ENCODE results near the gene PLEKHM1. TPM values are rescaled to one million over a fixed set of nuclear protein-coding genes. Genes with fewer than 3 reads are reported as not detected.
"Not testable (repeated sequence)": the region's sequence is repeated elsewhere in the genome, so short reads cannot be mapped to it uniquely, and the experiment has no call there.

Gene PLEKHM1
- total RNA-seq, 1 donor from 2014 or later = 41.7 TPM

DNA sequence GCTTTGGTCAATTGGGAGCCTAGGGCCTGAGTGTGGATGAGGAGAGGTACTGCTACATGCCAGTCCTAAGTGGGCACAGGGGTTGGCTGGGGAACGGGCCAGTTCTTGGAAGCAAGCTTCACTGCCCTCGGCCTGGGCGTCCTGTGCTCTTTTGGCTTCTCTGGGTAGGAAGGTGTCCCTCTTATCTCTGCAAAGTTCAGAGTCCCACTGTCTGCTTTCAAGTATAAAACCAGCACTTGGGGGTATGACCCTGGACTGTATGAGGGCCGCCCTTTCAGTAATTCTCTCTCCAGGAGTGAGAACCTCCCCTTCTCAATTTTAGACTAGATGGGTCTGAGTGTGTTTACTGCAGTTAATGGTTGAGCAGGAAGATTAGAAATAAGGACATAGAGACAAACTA is 1.6 kb upstream of the PLEKHM1 start:
- H3K9me3 Mint-ChIP-seq (ENCODE audit: unreplicated experiment); H3K4me3 Mint-ChIP-seq (ENCODE audit: unreplicated experiment): not testable (repeated sequence)

DNA sequence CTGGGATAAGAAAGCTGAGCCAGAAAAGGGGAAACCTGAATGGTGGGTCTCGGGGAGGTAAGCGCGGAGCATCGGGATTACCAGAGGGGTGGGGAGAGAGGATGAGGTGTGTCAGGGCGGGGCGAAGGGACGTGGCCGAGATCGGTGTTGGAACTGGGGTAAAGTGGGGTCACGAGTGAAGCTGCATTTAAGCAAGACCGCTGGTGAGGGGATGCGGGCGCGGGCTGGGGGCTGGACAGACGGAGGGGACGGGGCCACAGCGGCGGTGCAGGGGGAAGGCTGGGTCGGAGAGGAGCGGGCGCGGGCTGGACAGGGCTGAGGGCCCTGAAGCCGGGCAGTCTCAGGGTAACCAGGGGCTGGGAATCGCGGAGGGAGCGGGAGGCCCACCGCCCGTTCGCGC is 323 bp downstream of the PLEKHM1 start:
- not testable (repeated sequence) for H3K9me3 Mint-ChIP-seq (ENCODE audit: unreplicated experiment); DNase-seq (ENCODE audit: extremely low spot score, unreplicated experiment); H3K36me3 Mint-ChIP-seq (ENCODE audit: unreplicated experiment); H3K27me3 Mint-ChIP-seq (ENCODE audit: unreplicated experiment)
- Mint-ChIP-seq H3K4me3 (ENCODE audit: unreplicated experiment) (peak overlapping the region; percentile 84), H3K4me1 (ENCODE audit: unreplicated experiment) (peaks cover 28% of the 10 kb centered on the region), H3K27ac (ENCODE audit: unreplicated experiment) (peak overlapping the region; percentile 80)

More for the DNA sequence above, 1.6 kb upstream of the PLEKHM1 start:
- H3K27ac Mint-ChIP-seq (ENCODE audit: unreplicated experiment); H3K36me3 Mint-ChIP-seq (ENCODE audit: unreplicated experiment); H3K27me3 Mint-ChIP-seq (ENCODE audit: unreplicated experiment); DNase-seq (ENCODE audit: extremely low spot score, unreplicated experiment): not testable (repeated sequence)
- peaks cover 28% of the 10 kb centered on the region for H3K4me1 Mint-ChIP-seq (ENCODE audit: unreplicated experiment)

DNA sequence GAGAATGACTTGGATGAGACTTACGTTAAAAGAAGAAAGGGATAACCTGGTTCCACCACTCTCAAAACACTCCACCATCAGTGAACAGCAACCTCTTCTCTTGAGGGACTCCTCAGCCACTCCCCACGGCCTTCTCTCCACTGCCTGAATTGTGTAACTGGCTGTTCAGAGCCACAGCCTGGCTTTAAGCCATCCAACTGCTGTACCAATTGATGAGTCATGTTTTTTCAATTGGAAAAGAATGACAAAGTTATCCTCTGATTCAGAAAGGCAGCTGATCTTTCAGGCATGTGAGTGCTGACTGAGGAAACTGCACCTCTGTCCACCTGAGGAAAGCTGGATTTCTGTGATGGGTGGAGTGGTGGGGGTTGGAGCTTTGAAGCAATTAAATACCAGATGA is 2.8 kb downstream of the PLEKHM1 start:
- H3K27me3 Mint-ChIP-seq (ENCODE audit: unreplicated experiment); DNase-seq (ENCODE audit: extremely low spot score, unreplicated experiment); H3K36me3 Mint-ChIP-seq (ENCODE audit: unreplicated experiment); H3K9me3 Mint-ChIP-seq (ENCODE audit: unreplicated experiment): not testable (repeated sequence)
- Mint-ChIP-seq H3K4me3 (ENCODE audit: unreplicated experiment) (peak overlapping the region; percentile 67), H3K27ac (ENCODE audit: unreplicated experiment) (peak overlapping the region; percentile 99), H3K4me1 (ENCODE audit: unreplicated experiment) (peaks cover 33% of the 10 kb centered on the region)

DNA sequence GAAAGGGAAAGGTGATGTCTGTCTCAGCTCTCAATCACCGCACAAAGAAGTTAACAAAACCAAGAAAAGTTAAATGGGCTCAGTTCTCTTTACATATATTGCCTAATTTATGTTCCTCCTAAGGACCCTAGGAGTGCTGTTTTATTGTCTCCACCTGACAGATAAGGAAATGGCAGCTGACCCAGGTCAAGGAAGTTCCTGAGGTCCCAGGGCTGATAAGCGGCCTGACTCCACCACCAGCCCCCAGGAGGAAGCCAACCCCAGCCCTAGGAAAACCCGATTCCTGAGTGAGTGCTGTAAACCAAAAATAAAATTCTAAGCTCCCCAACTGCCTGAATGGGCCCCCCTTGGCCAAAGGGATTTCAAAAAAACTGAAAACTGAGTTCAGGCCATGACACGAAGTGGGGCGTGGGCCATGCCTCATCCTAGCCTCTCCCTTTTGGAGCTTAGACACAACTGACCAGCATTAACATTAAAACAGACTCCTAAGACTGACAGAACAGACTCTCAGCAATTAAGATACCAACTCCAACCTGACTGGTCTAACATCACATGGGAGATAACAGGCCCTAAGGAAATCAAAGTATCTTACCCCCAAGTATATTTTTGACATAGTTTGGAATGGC is 6.8 kb downstream of the PLEKHM1 start:
- not testable (repeated sequence) for H3K9me3 Mint-ChIP-seq (ENCODE audit: unreplicated experiment); H3K27ac Mint-ChIP-seq (ENCODE audit: unreplicated experiment); DNase-seq (ENCODE audit: extremely low spot score, unreplicated experiment); H3K27me3 Mint-ChIP-seq (ENCODE audit: unreplicated experiment); H3K36me3 Mint-ChIP-seq (ENCODE audit: unreplicated experiment); H3K4me3 Mint-ChIP-seq (ENCODE audit: unreplicated experiment)
- peaks cover 19% of the 10 kb centered on the region for H3K4me1 Mint-ChIP-seq (ENCODE audit: unreplicated experiment)

DNA sequence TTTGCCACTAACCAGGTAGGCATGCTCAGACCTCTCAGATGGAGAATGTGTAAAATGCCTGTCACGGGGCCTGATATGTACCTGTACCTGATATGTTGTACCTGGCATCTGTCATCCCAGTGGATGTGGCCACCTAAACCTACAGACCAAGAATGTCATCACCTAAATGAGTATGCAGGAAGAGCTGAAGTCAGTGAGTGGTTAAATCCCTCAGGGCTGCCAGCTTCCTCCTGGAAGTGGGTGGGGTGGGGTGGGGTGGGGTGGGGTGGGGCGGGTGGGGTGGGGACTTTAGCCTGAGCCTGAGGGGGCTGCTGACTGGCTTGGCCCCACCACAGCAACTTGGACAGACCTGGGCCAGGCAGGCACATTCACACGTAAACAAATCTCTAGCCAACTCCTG is 7.3 kb downstream of the PLEKHM1 start:
- DNase-seq (ENCODE audit: extremely low spot score, unreplicated experiment); H3K36me3 Mint-ChIP-seq (ENCODE audit: unreplicated experiment); H3K4me3 Mint-ChIP-seq (ENCODE audit: unreplicated experiment); H3K27me3 Mint-ChIP-seq (ENCODE audit: unreplicated experiment); H3K9me3 Mint-ChIP-seq (ENCODE audit: unreplicated experiment); H3K27ac Mint-ChIP-seq (ENCODE audit: unreplicated experiment): not testable (repeated sequence)
- peaks cover 14% of the 10 kb centered on the region for H3K4me1 Mint-ChIP-seq (ENCODE audit: unreplicated experiment)

DNA sequence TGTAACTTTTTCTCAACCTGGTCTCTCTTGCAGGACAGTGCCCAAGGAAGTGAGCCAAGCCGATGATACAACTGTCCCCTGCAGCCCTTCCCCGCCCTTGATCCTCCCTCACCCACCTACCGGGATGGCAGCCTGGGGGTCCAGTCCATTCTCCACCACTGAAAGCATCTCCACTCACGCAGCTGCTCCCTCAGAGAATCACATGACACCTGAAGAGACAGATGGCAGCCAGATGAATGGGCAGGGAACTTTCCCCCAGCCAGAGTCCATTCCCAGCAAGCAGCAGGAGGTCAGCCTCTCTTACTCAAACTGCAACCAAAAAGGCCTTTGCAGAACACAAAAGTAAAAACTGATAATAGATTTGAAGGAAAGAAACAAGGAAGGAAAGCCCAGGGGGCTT is 8.2 kb downstream of the PLEKHM1 start:
- DNase-seq (ENCODE audit: extremely low spot score, unreplicated experiment); H3K27ac Mint-ChIP-seq (ENCODE audit: unreplicated experiment); H3K36me3 Mint-ChIP-seq (ENCODE audit: unreplicated experiment); H3K4me3 Mint-ChIP-seq (ENCODE audit: unreplicated experiment); H3K4me1 Mint-ChIP-seq (ENCODE audit: unreplicated experiment); H3K9me3 Mint-ChIP-seq (ENCODE audit: unreplicated experiment); H3K27me3 Mint-ChIP-seq (ENCODE audit: unreplicated experiment): not testable (repeated sequence)

DNA sequence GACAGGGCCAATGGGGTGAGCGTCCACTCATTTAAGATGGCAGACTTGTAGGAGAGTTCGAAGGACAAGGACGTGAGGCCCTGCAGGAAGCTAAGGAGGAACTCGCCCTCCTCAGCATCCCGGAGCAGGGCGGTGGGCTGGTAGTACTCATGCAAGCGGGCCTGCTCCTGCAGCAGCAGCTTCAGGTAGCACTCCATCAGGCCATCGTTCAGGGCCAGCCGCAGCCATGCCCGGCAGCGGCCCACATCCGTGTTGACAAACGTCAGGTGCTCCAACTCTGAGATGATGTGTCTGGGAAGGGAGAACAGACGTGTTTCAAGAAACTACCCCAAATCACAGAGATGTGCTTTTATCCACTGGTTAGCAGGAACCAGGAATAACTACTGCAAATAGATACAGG is 15.1 kb downstream of the PLEKHM1 start:
- H3K4me3 Mint-ChIP-seq (ENCODE audit: unreplicated experiment); H3K4me1 Mint-ChIP-seq (ENCODE audit: unreplicated experiment); H3K27ac Mint-ChIP-seq (ENCODE audit: unreplicated experiment); H3K27me3 Mint-ChIP-seq (ENCODE audit: unreplicated experiment); H3K9me3 Mint-ChIP-seq (ENCODE audit: unreplicated experiment); DNase-seq (ENCODE audit: extremely low spot score, unreplicated experiment): not testable (repeated sequence)
- peaks cover 23% of the 10 kb centered on the region for H3K36me3 Mint-ChIP-seq (ENCODE audit: unreplicated experiment)

DNA sequence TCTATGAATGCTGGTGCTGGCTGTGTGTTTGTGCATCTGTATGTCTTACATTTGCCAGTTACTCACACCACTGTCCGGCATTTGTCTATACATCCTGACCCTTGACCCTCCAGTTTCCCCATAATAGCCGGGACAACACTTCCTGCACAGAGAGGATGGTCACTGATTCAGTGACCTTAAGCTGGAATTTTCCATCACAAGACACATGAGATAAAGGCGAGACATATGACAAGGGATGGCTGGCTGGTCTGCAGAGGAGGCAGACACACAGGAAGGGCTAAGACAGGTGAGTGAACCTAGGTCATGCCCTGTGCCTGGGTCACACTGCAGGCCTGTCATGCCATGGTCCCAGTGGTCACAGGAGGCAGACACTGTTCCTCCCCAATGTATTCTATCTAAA is 18.3 kb downstream of the PLEKHM1 start:
- not testable (repeated sequence) for H3K4me3 Mint-ChIP-seq (ENCODE audit: unreplicated experiment); H3K27me3 Mint-ChIP-seq (ENCODE audit: unreplicated experiment); H3K4me1 Mint-ChIP-seq (ENCODE audit: unreplicated experiment); DNase-seq (ENCODE audit: extremely low spot score, unreplicated experiment); H3K27ac Mint-ChIP-seq (ENCODE audit: unreplicated experiment); H3K9me3 Mint-ChIP-seq (ENCODE audit: unreplicated experiment)
- H3K36me3 Mint-ChIP-seq (ENCODE audit: unreplicated experiment) = peaks cover 15% of the 10 kb centered on the region

DNA sequence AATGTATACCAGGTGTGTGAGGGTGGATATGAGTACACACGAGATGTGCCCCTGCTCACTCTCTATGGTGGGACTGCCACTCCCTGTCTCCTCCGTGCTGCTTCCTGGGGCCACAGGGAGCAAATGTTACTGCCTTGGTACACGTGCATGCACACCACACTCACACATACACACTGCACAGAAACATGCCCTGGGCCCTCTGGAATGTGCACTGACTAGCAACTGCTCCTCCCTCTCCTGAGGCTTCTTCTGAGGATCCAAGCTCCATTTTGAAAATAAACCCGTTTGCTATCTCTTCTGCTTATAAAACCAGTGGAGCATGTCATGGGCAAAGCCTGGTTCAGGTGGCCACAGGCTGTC is 21.3 kb downstream of the PLEKHM1 start:
- not testable (repeated sequence) for H3K27me3 Mint-ChIP-seq (ENCODE audit: unreplicated experiment)

DNA sequence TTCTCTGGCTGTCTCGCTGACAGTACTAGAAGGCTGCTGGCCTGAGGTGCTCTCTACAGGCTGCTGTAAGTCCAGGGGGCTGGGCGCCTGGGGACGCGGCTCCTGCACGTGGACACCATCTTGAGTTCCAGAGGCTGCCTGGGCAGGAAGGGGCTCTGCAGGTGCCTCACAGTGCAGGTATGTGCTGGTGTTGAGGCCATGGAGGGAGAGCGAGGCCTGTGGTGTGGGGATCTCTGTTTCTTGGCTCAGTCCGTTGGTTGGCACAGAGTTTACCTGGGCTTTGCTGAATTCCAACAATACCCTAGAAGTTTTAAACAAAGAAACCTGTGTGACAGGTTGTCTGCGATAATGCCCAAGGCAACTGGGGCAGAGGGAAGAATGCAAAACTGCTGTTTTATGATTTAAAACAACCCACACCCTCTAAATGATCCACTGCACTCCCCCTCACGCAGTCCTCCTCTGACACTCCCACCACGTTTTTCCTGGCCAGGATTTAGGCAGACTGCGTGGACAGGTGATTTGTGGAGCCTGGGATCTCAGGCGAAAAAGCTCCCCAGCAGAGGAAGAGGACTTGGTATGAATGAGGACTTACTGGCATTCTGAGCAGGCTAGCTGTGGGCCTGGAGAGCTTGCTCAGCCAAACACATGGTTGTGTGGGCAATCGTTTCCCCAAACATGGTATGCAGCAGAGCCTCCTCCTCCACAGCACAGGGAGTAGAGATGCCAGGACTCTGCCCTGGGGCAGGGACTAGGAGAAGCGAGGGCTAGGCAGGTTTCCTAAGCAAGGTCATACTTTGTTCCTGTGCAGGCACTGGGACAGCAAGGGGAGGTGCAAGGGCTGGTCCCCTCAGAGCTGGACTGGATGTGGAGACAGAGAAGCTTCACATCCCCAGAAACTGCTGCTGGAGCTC is 22.0 kb downstream of the PLEKHM1 start:
- H3K4me3 Mint-ChIP-seq (ENCODE audit: unreplicated experiment); H3K4me1 Mint-ChIP-seq (ENCODE audit: unreplicated experiment); H3K36me3 Mint-ChIP-seq (ENCODE audit: unreplicated experiment); H3K27ac Mint-ChIP-seq (ENCODE audit: unreplicated experiment); H3K9me3 Mint-ChIP-seq (ENCODE audit: unreplicated experiment); DNase-seq (ENCODE audit: extremely low spot score, unreplicated experiment); H3K27me3 Mint-ChIP-seq (ENCODE audit: unreplicated experiment): not testable (repeated sequence)

More for the DNA sequence above, 21.3 kb downstream of the PLEKHM1 start:
- H3K36me3 Mint-ChIP-seq (ENCODE audit: unreplicated experiment); DNase-seq (ENCODE audit: extremely low spot score, unreplicated experiment); H3K4me1 Mint-ChIP-seq (ENCODE audit: unreplicated experiment); H3K9me3 Mint-ChIP-seq (ENCODE audit: unreplicated experiment); H3K4me3 Mint-ChIP-seq (ENCODE audit: unreplicated experiment); H3K27ac Mint-ChIP-seq (ENCODE audit: unreplicated experiment): not testable (repeated sequence)

DNA sequence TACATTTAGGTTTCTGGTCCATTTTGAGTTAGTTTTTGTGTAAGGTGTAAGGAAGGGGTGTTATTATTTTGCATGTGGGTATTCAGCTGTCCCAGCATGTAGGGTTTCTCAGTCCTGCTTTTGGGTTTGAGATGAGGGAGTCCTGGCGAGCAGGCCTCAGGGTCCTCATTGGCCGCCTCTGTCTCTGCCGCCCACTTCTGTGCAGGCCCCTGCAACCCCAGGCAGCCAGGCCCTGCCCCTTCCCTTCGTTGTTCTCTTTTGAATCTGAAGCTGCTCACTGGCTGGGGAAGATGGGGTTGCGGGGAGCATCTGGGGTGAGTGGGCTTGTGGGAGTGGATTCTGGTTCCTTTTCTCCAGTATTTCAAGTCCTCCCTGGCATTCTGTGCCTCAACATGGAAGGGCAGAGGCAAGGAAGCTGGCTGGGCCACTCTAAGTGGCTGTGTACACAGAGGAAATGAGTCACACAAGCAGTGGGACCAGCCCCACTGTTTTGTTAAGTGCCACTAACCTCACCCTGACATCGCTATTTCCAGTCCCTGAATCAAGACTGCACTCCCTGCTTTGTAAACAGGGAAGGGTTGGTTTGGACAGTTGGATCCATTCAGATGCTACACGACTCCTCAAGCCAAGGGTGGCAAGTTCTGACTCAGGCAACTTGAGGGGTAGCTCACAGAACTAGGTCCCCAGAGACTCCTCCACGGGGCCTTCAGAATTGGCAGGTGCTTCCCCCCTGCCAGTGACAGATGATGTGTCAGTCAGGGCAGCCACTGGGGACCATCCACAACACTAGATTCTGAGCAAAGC is 28.8 kb downstream of the PLEKHM1 start:
- not testable (repeated sequence) for H3K27me3 Mint-ChIP-seq (ENCODE audit: unreplicated experiment); H3K4me3 Mint-ChIP-seq (ENCODE audit: unreplicated experiment); DNase-seq (ENCODE audit: extremely low spot score, unreplicated experiment); H3K36me3 Mint-ChIP-seq (ENCODE audit: unreplicated experiment); H3K9me3 Mint-ChIP-seq (ENCODE audit: unreplicated experiment); H3K4me1 Mint-ChIP-seq (ENCODE audit: unreplicated experiment)
- H3K27ac Mint-ChIP-seq (ENCODE audit: unreplicated experiment) = peak overlapping the region; percentile 46

DNA sequence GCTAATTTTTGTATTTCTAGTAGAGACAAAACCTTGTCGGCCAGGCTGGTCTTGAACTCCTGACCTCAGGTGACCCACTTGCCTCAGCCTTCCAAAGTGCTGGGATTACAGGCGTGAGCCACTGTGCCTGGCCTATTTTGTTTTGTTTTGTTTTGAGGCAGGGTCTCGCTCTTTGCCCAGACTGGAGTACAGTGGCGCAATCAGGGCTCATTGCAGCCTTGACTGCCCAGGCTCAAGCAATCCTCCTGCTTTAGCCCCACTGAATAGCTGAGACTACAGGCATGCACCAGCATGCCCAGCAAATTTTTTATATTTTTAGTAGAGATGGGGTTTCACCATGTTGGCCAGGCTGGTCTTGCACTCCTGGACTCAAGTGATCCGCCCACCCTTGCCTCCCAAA is 30.1 kb downstream of the PLEKHM1 start:
- DNase-seq (ENCODE audit: extremely low spot score, unreplicated experiment); H3K36me3 Mint-ChIP-seq (ENCODE audit: unreplicated experiment); H3K9me3 Mint-ChIP-seq (ENCODE audit: unreplicated experiment); H3K4me3 Mint-ChIP-seq (ENCODE audit: unreplicated experiment); H3K27me3 Mint-ChIP-seq (ENCODE audit: unreplicated experiment); H3K4me1 Mint-ChIP-seq (ENCODE audit: unreplicated experiment); H3K27ac Mint-ChIP-seq (ENCODE audit: unreplicated experiment): not testable (repeated sequence)
